ENCODE data around the gene GBE1.
"Not testable (repeated sequence)": the region's sequence is repeated elsewhere in the genome, so short reads cannot be mapped to it uniquely, and the experiment has no call there.

GBE1 gene

DNA sequence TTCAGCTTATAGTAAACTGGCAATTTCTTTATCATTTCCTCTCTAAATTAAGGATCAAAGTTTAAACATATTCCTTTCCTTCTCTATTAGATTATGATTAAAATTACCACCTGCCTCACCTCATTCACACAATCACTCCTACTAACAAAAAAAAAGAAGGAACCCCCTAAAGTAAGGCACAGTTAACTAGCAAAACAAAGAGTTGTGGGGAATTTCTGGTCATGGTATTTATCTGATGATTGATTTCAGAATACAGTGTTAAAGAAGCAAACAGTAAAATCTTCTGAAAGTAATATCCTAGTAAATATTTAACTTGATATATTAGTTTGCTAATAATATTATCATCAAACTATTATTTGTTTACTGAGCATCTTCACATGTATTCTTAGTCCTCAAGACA is 8.8 kb downstream of the GBE1 start:
- no peak for DNase-seq

GRCh38 chr3:81749265-81749664 is 12.2 kb downstream of the GBE1 start:
- no peak for DNase-seq

GRCh38 chr3:81747280-81747679 is 14.2 kb downstream of the GBE1 start:
- not testable (repeated sequence) for DNase-seq

DNA sequence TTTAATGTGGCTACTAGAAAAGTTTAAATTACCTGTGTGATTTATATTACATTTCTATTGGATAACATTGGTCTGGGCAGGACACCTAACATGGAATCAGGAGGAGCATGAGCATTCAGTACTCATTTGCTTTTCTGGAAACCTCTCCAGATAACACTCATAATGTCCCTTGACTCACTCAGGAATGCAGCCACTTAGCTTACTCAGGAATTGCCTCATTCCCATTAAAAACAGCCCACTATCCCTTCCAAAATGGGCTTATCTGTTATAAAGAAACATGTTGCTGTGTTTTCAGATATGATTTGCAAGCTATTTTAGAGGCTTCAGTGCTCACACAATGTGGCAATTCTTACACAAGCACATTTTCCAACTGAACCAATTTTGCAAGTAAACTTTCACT is 17.1 kb downstream of the GBE1 start:
- no peak for DNase-seq

DNA sequence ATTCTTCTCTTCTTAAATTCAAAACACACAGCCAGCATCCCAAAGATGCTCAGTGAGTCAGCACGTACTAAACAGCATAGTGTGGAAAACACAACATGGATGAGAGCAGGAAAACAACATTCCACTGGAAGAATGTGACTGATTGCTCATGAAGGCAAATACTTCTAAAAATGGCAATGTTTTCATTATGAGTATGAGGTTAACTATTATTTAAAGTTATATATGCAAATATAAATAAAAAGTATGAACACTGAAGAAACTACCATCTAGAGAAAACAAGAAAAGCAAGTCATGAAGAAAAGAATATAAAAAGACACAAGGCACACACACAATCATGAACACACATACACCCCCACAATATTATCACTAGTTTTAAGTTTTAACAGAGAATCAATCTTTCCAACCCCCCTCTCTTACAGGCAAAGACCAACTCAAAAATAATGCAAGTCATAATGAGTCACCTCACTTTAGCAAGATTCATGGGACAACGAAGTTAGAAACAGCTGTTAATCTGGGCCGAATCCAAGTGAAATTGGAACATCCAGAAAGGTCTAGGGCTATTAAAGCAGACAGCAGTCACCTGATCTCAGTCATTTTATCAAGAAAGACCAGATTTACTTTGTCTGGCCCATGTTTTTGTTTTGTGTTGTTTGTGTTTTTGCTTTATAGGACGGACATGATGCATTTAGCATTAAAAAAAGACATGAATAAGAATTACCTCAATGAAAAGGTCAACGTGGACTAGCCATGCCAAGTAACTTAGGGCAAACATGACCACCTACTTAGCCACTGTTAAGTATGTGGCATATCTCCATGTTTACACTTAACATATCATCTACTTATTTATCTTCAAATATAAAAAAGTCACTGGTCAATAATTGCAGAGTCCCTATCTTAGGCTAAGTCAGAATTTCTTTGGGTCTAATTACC is 18.1 kb downstream of the GBE1 start:
- no peak for DNase-seq

GRCh38 chr3:81742581-81742980 is 18.9 kb downstream of the GBE1 start:
- no peak for DNase-seq

DNA sequence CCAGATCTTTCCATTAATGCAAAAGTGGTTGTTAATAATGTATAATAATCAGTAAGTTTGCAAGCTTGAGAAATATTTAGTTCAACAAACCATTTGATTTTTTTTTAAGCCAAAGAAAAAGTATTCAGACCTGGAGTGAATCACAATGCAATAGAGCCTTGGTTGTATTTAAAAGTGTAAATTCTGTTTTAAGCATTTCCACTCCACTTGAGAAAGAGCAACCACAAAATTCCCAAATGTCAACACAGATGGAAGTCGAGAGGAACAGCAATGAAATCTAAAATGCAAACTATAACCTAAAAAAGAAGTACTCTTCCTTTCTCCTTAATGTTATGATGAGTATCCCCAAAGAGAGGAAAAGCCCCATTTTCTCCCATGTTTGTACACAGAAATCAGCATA is 20.2 kb downstream of the GBE1 start:
- DNase-seq: no peak

DNA sequence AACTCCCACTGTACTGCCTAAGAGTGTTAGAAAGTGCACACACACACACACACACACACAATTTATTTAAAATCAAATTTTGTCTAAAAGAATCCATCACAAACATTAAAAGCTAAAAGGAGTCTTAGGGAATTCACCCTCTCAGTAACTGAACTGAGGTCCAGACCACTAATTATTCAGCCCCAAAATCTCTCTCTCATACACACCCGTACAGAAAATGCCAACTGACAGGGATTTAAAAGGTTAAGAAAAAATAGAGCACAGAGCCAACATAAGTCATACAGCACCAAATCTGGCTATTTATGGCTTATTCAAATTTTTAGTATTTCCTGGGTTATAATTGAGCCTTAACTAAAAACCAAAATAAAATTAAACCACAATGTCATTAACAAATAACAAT is 20.7 kb downstream of the GBE1 start:
- DNase-seq: no peak

- DNase-seq: no peak
Measured at GRCh38 chr3:81735334-81735733, 26.1 kb downstream of the GBE1 start.

- DNase-seq: no peak
Measured at GRCh38 chr3:81734742-81735141, 26.7 kb downstream of the GBE1 start.

GRCh38 chr3:81732642-81733041 is 28.8 kb downstream of the GBE1 start:
- no peak for DNase-seq

DNA sequence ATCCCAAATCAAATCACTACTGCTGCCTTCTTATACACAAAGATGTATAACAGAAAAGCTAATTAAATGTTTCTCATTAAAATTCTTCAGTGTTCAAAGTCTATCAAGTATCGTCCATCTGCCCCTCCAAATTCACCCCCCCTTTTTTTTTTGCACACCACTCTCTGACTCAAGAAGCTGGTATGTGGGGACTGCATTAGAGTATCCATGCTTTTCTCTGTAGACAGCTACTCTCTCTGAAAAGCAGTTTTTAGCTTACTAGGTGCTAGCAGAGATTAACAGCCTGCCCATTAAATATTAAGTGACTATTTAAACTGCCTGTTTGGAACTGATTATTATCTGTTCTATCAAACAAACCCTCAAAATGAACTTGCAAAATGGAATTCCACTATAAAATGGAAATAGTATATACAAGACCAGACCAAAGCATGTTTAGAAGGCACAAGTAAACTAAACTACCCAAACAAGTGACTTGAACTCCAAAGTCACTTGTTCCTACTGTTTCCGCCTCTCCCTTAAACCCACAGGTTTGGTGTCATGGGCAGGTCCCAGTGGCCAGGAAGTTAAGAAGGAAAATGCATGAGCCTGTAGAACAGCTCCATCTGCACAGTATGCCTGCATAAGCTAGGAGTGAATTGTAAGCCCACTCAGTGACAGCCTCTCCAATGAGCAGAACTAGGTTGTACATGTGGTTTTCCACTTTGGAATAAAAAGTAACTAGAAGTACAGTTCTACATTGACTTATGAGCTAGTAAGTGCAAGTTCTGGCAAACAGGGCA is 32.5 kb downstream of the GBE1 start:
- DNase-seq: no peak

DNA sequence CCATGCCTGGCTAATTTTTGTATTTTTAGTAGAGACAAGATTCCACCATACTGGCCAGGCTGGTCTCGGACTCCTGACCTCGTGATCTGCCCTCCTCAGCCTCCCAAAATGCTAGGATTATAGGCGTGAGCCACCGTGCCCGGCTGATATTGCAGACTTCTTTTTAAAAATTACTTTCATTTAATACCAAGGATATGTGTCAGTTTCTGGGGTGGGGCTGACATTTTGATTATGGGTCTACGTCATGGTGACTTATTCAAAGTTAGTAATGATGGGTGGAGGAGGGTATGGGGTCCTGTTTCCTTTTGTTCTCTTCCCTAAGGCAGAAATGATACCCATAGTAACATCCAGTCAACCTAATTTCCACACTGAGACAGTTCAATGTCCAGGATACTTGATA is 34.7 kb downstream of the GBE1 start:
- DNase-seq: no peak

GRCh38 chr3:81726132-81726531 is 35.3 kb downstream of the GBE1 start:
- no peak for DNase-seq

DNA sequence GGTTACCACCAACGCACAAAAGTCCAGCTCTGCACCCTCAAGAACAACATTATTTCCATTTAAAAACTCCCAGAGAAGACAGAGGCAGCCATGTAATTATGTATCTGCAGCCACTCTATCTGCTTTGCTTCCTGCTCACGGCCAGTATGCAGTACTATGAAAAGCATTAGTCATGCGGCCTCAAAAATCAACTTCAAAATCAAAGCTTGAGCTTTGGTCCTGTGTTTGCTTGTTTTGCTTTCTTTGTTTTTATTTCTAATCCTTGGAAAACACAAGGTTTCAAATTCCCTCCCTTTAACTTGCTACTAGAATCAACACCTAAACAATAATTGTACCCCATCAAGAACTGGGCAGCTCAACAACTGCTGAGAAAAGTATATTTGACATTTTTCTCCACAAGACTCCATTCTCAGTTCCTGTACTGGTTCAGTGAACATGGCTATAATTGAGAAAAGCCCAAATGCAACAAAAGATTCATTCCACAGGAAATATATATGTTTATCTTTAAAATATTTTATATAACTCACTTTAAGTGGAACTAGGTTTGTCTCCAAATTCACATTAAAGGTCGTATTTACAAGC is 37.6 kb downstream of the GBE1 start:
- no peak for DNase-seq

DNA sequence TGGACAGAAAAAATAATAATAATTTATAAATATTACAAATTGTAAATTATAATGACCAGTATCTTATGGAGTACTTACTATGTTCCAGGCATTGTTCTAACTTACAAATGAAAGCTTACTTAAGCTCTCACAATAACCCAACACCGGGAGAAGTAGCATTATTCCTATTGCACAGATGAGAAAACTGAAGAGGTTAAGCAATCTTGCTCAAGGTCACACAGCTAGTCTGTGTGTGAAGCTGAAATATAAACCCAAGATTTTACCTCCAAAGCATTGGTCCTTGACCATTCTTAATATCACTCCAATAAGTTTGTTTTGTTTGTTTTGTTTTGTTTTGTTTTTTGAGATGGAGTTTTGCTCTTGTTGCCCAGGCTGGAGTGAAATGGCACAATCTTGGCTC is 43.1 kb downstream of the GBE1 start:
- no peak for DNase-seq

DNA sequence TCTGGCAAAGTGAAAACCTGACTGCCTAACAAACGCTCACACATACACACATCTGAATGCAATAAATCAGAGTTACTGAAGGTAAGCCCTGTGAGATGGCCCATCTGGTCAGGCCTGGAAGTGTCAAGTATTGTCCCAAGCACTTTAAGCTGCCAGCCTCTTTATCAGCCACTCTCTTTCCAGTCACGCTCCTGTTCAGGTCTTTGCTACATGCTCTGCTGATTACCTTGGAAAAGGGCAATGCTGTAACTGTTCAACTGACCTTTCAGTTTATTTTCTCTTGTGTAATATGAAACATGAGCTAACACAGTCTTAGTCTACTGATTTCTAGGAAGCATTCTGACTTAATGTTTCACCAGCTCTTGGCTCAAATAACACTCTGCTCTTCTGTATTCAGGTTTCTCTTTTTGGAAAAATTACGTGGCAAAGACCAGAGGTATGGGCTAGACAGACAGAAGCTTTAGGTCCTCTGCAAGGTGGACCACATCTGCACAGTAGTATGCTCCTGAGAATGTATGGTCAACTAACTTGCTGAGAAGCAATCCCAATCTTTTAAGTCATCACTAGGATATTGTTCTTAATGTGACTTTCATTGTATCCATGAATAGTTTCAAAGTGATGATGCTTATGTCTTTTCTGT is 44.5 kb downstream of the GBE1 start:
- DNase-seq: peak; percentile 61

DNA sequence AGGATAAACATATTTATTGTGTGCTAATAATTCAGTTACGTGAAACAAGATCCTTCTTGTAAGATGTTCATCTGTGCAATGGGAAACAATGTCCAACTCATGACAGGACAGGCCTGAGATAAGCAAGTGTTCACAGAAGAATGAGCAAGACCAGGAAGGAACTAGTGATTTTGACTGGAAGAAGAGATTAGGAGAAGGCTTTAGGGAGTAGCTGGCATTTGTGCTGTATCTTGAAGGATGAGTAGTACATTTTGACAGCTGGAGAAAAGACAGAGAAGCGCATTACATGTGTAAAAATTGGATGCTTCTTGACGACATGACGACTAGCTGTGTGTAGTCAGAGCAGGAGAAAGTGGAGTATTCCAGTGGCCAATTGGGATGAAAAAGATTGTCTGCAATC is 48.4 kb downstream of the GBE1 start:
- DNase-seq: no peak

- DNase-seq: no peak
Measured at GRCh38 chr3:81709606-81710005, 51.8 kb downstream of the GBE1 start.

GRCh38 chr3:81707996-81708395 is 53.4 kb downstream of the GBE1 start:
- no peak for DNase-seq

- no peak for DNase-seq
Measured at GRCh38 chr3:81702126-81702525, 59.3 kb downstream of the GBE1 start.

GRCh38 chr3:81699536-81700320 is 61.7 kb downstream of the GBE1 start:
- no peak for DNase-seq

DNA sequence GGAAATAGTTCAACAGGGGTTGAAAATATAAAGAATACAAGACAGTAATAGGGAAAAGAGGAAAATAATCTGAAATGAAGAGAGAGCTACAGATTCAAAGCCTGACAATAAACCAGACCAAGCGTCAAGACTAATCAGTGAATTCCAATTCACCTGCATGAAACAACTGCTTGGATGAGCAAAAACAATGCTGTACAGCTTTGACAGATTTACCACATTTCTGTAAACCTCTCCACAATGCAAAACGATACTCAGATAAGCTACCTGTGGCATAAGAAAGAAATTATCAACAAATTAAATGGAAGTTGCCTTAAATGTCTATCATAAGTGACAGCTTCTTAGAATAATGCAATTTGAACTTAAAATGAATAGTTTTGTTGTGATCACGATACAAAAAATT is 65.4 kb downstream of the GBE1 start:
- no peak for DNase-seq

Data from NCI-H2029 (cell line).